Astrocyte (in vitro differentiated cells and primary cell): Measurements from ENCODE around the gene FRMD8. TPM values are rescaled to one million over a fixed set of nuclear protein-coding genes. Genes with fewer than 3 reads are reported as not detected.
A peak's percentile ranks its signal among the peaks of the same experiment; 100 is the strongest.

Source experiments
- DNase-seq: peaks from one replicate; pipeline ENCODE4 v3.0.0-alpha.2; 2010; ENCODE audit warnings: low read depth
- FAIRE-seq: peaks from 2 replicates; lab custom pipeline; 2011; peaks lifted over from hg19 to GRCh38; lab: Jason Lieb, UNC
- H2AFZ ChIP-seq: 2 replicates; pipeline ENCODE4 v1.6.0; 2012; ENCODE audit warnings: low read depth, low read length, inconsistent platforms
- H3K27ac ChIP-seq: 2 replicates; pipeline ENCODE4 v1.5.1; 2011; ENCODE audit warnings: low read depth, low read length, inconsistent platforms
- H3K27me3 ChIP-seq: 2 replicates; pipeline ENCODE4 v1.6.0; 2011; ENCODE audit warnings: low read length, inconsistent platforms; ENCODE audit not compliant: insufficient read depth
- H3K36me3 ChIP-seq: 2 replicates; pipeline ENCODE4 v1.5.1; 2011; ENCODE audit warnings: low read length, inconsistent platforms; ENCODE audit not compliant: insufficient read depth
- H3K4me1 ChIP-seq: 2 replicates; pipeline ENCODE4 v1.5.1; 2011; ENCODE audit warnings: low read length, inconsistent platforms; ENCODE audit not compliant: insufficient read depth
- H3K4me2 ChIP-seq: 2 replicates; pipeline ENCODE4 v1.6.0; 2012; ENCODE audit warnings: low read length, inconsistent platforms
- H3K4me3 ChIP-seq: 2 replicates; pipeline ENCODE4 v1.5.1; 2011; ENCODE audit warnings: low read depth, mild to moderate bottlenecking, low read length, inconsistent platforms; ENCODE audit not compliant: insufficient read depth
- H3K79me2 ChIP-seq: 2 replicates; pipeline ENCODE4 v1.6.0; 2012; ENCODE audit warnings: mild to moderate bottlenecking, low read length, inconsistent platforms; ENCODE audit not compliant: insufficient read depth
- H3K9ac ChIP-seq: 2 replicates; pipeline ENCODE4 v1.6.0; 2012; ENCODE audit warnings: mild to moderate bottlenecking, low read length, inconsistent platforms
- H3K9me3 ChIP-seq: 2 replicates; pipeline ENCODE4 v1.5.1; 2012; ENCODE audit warnings: low read depth, mild to moderate bottlenecking, low read length, inconsistent platforms; ENCODE audit not compliant: insufficient read depth
- H4K20me1 ChIP-seq: 2 replicates; pipeline ENCODE4 v1.6.0; 2012; ENCODE audit warnings: low read length, inconsistent platforms; ENCODE audit not compliant: insufficient read depth
- H3K27ac Mint-ChIP-seq: one replicate; pipeline ENCODE4 v1.8.0; 2021; ENCODE audit warnings: mild to moderate bottlenecking, mixed read lengths; ENCODE audit not compliant: unreplicated experiment
- H3K27me3 Mint-ChIP-seq: one replicate; pipeline ENCODE4 v1.8.0; 2021; ENCODE audit warnings: low read depth, mixed read lengths; ENCODE audit not compliant: unreplicated experiment
- H3K36me3 Mint-ChIP-seq: one replicate; pipeline ENCODE4 v1.8.0; 2021; ENCODE audit warnings: low read depth, mixed read lengths; ENCODE audit not compliant: unreplicated experiment
- H3K4me1 Mint-ChIP-seq: one replicate; pipeline ENCODE4 v1.8.0; 2021; ENCODE audit warnings: low read depth, mixed read lengths; ENCODE audit not compliant: unreplicated experiment
- H3K4me3 Mint-ChIP-seq: one replicate; pipeline ENCODE4 v1.8.0; 2021; ENCODE audit warnings: mild to moderate bottlenecking, moderate library complexity, mixed read lengths; ENCODE audit not compliant: unreplicated experiment
- H3K9me3 Mint-ChIP-seq: one replicate; pipeline ENCODE4 v1.8.0; 2021; ENCODE audit warnings: mild to moderate bottlenecking, mixed read lengths; ENCODE audit not compliant: unreplicated experiment
- EZH2 ChIP-seq: IDR thresholded peaks from 2 replicates; pipeline ENCODE4 v1.6.1; 2012; ENCODE audit warnings: mild to moderate bottlenecking, low read length, inconsistent platforms; ENCODE audit not compliant: insufficient read depth
- total RNA-seq: library from RNA; stranded (reverse); gene quantifications from 2 replicates; pipeline ENCODE4 v1.2.1, GENCODE V29; 2021
- TF ChIP-seq, protein P1 (sequence below): IDR thresholded peaks from 2 replicates; pipeline ENCODE4 v1.5.1; 2011; ENCODE audit warnings: low read depth, mild to moderate bottlenecking, inconsistent platforms, low read length, moderate library complexity; ENCODE audit not compliant: insufficient read depth

Gene FRMD8
- total RNA-seq, 1 donor from 2014 or later, result 61.2 TPM

GRCh38 chr11:65399249-65399648 is 12.8 kb downstream of the FRMD8 start:
- H3K36me3 ChIP-seq, result peaks cover 13% of the 10 kb centered on the region
- H4K20me1 ChIP-seq, result peaks cover 30% of the 10 kb centered on the region
- no peak overlapping the region for H3K27ac ChIP-seq
- no peaks in the 10 kb centered on the region for H3K9me3 Mint-ChIP-seq
- no peaks in the 10 kb centered on the region for H3K27me3 Mint-ChIP-seq
- peak overlapping the region; percentile 60 for H3K4me3 Mint-ChIP-seq
- H3K36me3 Mint-ChIP-seq, result peaks cover 18% of the 10 kb centered on the region
- FAIRE-seq, result no peak
- no peak overlapping the region for H3K4me3 ChIP-seq
- H3K4me1 ChIP-seq, result no peaks in the 10 kb centered on the region
- H3K4me2 ChIP-seq, result no peak overlapping the region
- H3K4me1 Mint-ChIP-seq, result peaks cover 2% of the 10 kb centered on the region
- no peak overlapping the region for H3K9ac ChIP-seq
- peaks cover 16% of the 10 kb centered on the region for H3K79me2 ChIP-seq
- TF ChIP-seq, protein P1, sequence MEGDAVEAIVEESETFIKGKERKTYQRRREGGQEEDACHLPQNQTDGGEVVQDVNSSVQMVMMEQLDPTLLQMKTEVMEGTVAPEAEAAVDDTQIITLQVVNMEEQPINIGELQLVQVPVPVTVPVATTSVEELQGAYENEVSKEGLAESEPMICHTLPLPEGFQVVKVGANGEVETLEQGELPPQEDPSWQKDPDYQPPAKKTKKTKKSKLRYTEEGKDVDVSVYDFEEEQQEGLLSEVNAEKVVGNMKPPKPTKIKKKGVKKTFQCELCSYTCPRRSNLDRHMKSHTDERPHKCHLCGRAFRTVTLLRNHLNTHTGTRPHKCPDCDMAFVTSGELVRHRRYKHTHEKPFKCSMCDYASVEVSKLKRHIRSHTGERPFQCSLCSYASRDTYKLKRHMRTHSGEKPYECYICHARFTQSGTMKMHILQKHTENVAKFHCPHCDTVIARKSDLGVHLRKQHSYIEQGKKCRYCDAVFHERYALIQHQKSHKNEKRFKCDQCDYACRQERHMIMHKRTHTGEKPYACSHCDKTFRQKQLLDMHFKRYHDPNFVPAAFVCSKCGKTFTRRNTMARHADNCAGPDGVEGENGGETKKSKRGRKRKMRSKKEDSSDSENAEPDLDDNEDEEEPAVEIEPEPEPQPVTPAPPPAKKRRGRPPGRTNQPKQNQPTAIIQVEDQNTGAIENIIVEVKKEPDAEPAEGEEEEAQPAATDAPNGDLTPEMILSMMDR, result no peak
- no peak for TF ChIP-seq EZH2
- no peaks in the 10 kb centered on the region for H3K27me3 ChIP-seq
- peak overlapping the region; percentile 26 for H3K27ac Mint-ChIP-seq
- DNase-seq, result no peak
- H3K9me3 ChIP-seq, result no peaks in the 10 kb centered on the region
- no peak overlapping the region for H2AFZ ChIP-seq

DNA sequence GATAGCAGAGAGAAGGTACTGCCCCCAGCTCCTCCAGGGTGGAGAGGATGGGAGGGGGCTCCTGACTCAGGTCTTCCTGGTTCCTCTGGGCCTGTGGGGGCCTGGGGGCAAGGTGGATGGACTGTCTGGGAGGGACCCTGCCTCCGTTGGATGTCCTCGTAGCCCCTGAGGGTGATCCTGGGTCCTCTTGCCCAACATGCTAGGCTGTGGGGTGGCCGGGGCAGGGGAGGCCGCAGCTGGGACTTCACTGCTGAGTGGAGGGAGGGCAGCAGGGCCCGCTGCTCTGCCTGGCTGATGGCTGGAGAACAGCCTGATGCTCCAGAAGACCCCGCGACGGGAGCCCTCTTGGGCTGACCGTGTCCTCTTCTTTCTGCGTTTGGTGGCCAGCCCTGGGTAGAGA is 13.4 kb downstream of the FRMD8 start:
- H3K27ac Mint-ChIP-seq, result no peak overlapping the region
- no peaks in the 10 kb centered on the region for H3K9me3 Mint-ChIP-seq
- H3K27ac ChIP-seq, result no peak overlapping the region
- H3K36me3 ChIP-seq, result peaks cover 13% of the 10 kb centered on the region
- peaks cover 30% of the 10 kb centered on the region for H4K20me1 ChIP-seq
- H3K27me3 ChIP-seq, result no peaks in the 10 kb centered on the region
- H3K9me3 ChIP-seq, result no peaks in the 10 kb centered on the region
- H3K79me2 ChIP-seq, result peaks cover 16% of the 10 kb centered on the region
- H2AFZ ChIP-seq, result no peak overlapping the region
- no peak overlapping the region for H3K4me3 ChIP-seq
- TF ChIP-seq, protein P1, result no peak
- no peak for TF ChIP-seq EZH2
- no peak overlapping the region for H3K4me2 ChIP-seq
- H3K4me3 Mint-ChIP-seq, result peak overlapping the region; percentile 60
- DNase-seq, result no peak
- H3K36me3 Mint-ChIP-seq, result peaks cover 21% of the 10 kb centered on the region
- peaks cover 2% of the 10 kb centered on the region for H3K4me1 Mint-ChIP-seq
- no peak overlapping the region for H3K9ac ChIP-seq
- no peaks in the 10 kb centered on the region for H3K27me3 Mint-ChIP-seq
- no peaks in the 10 kb centered on the region for H3K4me1 ChIP-seq
- FAIRE-seq, result no peak

DNA sequence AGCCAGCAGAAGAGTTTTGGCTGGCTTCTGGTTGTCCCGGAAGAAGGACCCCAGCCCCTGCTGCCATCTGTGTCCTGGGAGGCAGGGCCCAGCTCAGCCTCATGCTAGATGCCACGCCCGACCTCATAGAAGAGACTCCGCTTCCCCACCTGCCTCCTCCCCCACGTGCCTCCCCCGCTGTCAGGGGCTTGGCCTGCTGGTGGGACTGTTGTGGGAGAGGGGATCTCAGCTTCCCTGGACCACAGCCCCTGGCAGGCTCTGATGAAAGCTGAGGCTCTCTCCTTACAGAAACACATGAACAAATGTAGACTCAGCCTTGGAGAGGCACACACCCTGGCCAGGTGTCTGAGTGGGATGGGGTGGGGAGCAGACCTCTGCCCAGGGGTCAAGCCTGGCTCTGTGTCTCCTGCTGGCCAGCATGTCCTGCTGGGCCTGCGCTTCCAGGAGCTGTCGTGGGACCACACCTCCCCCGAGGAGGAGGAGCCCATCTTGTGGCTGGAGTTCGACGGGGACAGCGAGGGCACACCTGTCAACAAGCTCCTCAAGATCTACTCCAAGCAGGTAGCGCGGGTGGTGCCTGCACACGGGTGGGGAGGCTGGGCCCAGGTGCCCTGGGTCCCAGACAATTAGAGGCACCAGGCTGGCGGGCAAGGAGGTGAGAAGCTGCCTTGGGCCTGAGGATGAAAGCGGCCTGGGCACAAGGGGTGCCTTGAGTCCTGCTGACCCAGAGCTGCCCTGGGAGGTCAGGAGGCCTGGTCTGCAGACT is 14.1 kb downstream of the FRMD8 start:
- H3K27me3 ChIP-seq, result no peaks in the 10 kb centered on the region
- no peak for DNase-seq
- H3K4me3 Mint-ChIP-seq, result no peak overlapping the region
- no peaks in the 10 kb centered on the region for H3K27me3 Mint-ChIP-seq
- H3K4me1 Mint-ChIP-seq, result peaks cover 5% of the 10 kb centered on the region
- H3K4me2 ChIP-seq, result no peak overlapping the region
- no peak overlapping the region for H3K9ac ChIP-seq
- peaks cover 13% of the 10 kb centered on the region for H3K36me3 ChIP-seq
- H4K20me1 ChIP-seq, result peaks cover 26% of the 10 kb centered on the region
- peaks cover 16% of the 10 kb centered on the region for H3K79me2 ChIP-seq
- no peak overlapping the region for H3K27ac ChIP-seq
- H3K9me3 ChIP-seq, result no peaks in the 10 kb centered on the region
- TF ChIP-seq, protein P1, result no peak
- TF ChIP-seq EZH2, result no peak
- no peak overlapping the region for H3K27ac Mint-ChIP-seq
- no peaks in the 10 kb centered on the region for H3K9me3 Mint-ChIP-seq
- FAIRE-seq, result no peak
- H3K36me3 Mint-ChIP-seq, result peaks cover 19% of the 10 kb centered on the region
- H2AFZ ChIP-seq, result no peak overlapping the region
- H3K4me3 ChIP-seq, result no peak overlapping the region
- no peaks in the 10 kb centered on the region for H3K4me1 ChIP-seq
